Pulmonary artery endothelial cell (primary cell): ENCODE results near the gene C19orf44. TPM values are rescaled to one million over a fixed set of nuclear protein-coding genes. Genes with fewer than 3 reads are reported as not detected.

Source experiments
- total RNA-seq: library from RNA; depleted of rRNA; stranded (reverse); fragments of >200 nt; gene quantifications from 2 replicates; pipeline ENCODE4 v1.2.3, GENCODE V29; 2014

C19orf44 gene
- total RNA-seq, 1 donor from 2014 or later: 1.6 TPM

Other genes with a start within 250 kb of the C19orf44 start
- 6.0 and 7.9 TPM in 2 replicates for gene KLF2, start 171.6 kb upstream of the C19orf44 start, total RNA-seq
- gene EPS15L1, start 24.4 kb upstream of the C19orf44 start, total RNA-seq: 8.0 and 10.8 TPM in 2 replicates
- gene CALR3, start 227 bp upstream of the C19orf44 start, total RNA-seq: not detected in 2 replicates
- 4.4 and 5.5 TPM in 2 replicates for gene CHERP, start 46.0 kb downstream of the C19orf44 start, total RNA-seq
- 20.8 and 23.2 TPM in 2 replicates for gene SLC35E1, start 76.0 kb downstream of the C19orf44 start, total RNA-seq
- 4.4 and 5.8 TPM in 2 replicates for gene MED26, start 131.8 kb downstream of the C19orf44 start, total RNA-seq
- 34.0 and 46.9 TPM in 2 replicates for gene SMIM7, start 163.8 kb downstream of the C19orf44 start, total RNA-seq
- gene TMEM38A, start 164.7 kb downstream of the C19orf44 start, total RNA-seq: 3.0 and 4.7 TPM in 2 replicates
- not detected in 2 replicates for gene NWD1, start 223.5 kb downstream of the C19orf44 start, total RNA-seq